ENCODE results near the gene NCAM2.

DNA sequence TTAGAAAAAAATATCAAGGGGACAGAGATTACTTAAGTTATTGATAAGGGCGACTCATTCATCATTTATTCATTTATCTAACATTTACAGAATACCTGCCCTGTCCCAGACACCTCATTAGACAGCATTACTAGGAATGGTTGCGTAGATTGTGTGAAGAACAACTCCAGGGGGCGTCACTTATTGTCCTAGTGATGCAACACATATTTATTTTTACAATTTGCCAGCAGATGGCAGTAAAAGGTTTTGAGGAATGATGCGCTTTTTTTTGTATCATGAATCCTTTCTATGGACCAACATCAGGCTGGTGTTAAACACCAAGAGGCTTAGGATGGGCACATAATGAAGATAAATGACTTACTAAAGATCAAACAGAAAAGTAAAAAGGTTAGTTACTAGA lies 5.5 kb downstream of the NCAM2 start:
- TF ChIP-seq POLR2A (IDR thresholded peaks at IDR 0.05): no peak
- TF ChIP-seq, protein P1, sequence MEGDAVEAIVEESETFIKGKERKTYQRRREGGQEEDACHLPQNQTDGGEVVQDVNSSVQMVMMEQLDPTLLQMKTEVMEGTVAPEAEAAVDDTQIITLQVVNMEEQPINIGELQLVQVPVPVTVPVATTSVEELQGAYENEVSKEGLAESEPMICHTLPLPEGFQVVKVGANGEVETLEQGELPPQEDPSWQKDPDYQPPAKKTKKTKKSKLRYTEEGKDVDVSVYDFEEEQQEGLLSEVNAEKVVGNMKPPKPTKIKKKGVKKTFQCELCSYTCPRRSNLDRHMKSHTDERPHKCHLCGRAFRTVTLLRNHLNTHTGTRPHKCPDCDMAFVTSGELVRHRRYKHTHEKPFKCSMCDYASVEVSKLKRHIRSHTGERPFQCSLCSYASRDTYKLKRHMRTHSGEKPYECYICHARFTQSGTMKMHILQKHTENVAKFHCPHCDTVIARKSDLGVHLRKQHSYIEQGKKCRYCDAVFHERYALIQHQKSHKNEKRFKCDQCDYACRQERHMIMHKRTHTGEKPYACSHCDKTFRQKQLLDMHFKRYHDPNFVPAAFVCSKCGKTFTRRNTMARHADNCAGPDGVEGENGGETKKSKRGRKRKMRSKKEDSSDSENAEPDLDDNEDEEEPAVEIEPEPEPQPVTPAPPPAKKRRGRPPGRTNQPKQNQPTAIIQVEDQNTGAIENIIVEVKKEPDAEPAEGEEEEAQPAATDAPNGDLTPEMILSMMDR (IDR thresholded peaks at IDR 0.05): no peak

Data from ovary (tissue), 3 donors.